ENCODE data around the gene GNB1L. TPM values are rescaled to one million over a fixed set of nuclear protein-coding genes. Genes with fewer than 3 reads are reported as not detected.

GNB1L gene
- total RNA-seq, 1 experiment from 2014 or later = 18.0 TPM

DNA sequence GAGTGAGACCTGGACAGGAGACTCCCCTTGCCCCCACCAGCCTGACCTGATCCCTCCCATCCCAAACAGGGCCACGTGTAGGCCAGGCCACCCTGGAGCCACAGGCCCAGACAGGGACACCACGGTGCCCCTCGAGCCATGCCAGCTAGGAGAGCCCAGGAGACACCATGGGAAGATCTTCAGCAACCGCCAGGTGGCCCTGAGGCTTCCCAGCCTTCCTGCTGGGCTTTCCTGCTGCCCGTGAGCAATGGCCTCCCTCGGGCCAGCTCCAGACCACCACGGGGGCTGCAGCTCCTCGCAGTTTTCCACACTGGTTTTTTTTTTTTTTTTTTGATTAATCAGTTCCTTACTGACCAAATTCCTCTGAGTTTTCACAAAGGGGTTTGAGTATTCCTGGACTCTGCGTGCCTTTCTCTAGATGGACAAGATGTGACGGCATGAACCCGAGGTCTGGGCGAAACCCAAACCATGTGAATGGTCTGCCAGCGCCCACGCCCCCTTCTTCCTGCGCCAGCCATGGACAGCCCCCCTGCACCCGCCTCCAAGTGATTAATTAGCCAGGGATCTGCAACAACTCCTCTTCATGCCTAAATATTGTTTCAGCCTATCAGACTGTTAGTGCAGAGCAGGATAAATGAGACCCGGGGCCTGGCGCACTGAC, 53.2 kb downstream of the GNB1L start:
- ChIA-PET POLR2A (no interaction called here), CTCF (interaction anchor here (0.7 to 3.4 kb wide), 21 partner anchors 9 to 169 kb away, joined by 3 to 27 read pairs (median 4); no protein-coding TSS in a partner anchor)
- no peak for ATAC-seq
- Mint-ChIP-seq H3K36me3 (no peaks in the 10 kb centered on the region), H3K4me1 (no peaks in the 10 kb centered on the region), H3K27ac (no peak overlapping the region), H3K9me3 (no peaks in the 10 kb centered on the region), H3K27me3 (ENCODE audit: low read depth) (no peaks in the 10 kb centered on the region), H3K4me3 (no peak overlapping the region)
- TF ChIP-seq MAX (CRISPR knock-in tag; IDR thresholded peaks at IDR 0.05) (no peak), TP53 (CRISPR knock-in tag; IDR thresholded peaks at IDR 0.05) (no peak), RELA (CRISPR knock-in tag; IDR thresholded peaks at IDR 0.05; ENCODE audit: borderline replicate concordance) (no peak), ZBTB21 (CRISPR knock-in tag; IDR thresholded peaks at IDR 0.05; ENCODE audit: borderline replicate concordance) (no peak), GRHL2 (CRISPR knock-in tag; IDR thresholded peaks at IDR 0.05; ENCODE audit: insufficient replicate concordance, severe bottlenecking) (no peak), TCF7 (CRISPR knock-in tag; IDR thresholded peaks at IDR 0.05; ENCODE audit: low read depth) (no peak), CREM (CRISPR knock-in tag; IDR thresholded peaks at IDR 0.05) (no peak)
- TF ChIP-seq, protein P1, sequence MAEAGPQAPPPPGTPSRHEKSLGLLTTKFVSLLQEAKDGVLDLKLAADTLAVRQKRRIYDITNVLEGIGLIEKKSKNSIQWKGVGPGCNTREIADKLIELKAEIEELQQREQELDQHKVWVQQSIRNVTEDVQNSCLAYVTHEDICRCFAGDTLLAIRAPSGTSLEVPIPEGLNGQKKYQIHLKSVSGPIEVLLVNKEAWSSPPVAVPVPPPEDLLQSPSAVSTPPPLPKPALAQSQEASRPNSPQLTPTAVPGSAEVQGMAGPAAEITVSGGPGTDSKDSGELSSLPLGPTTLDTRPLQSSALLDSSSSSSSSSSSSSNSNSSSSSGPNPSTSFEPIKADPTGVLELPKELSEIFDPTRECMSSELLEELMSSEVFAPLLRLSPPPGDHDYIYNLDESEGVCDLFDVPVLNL (CRISPR knock-in tag; IDR thresholded peaks at IDR 0.05; ENCODE audit: borderline replicate concordance, low read depth) = no peak
- no peak for DNase-seq (ENCODE audit: low spot score)

GRCh38 chr22:19800761-19801244, 53.9 kb downstream of the GNB1L start:
- CTCF ChIA-PET = interaction anchor here (0.6 to 3.4 kb wide), 29 partner anchors 9 to 184 kb away, joined by 3 to 27 read pairs (median 4); no protein-coding TSS in a partner anchor

More at GRCh38 chr22:19800761-19801244, 53.9 kb downstream of the GNB1L start:
- Mint-ChIP-seq H3K4me1 (no peaks in the 10 kb centered on the region), H3K36me3 (no peaks in the 10 kb centered on the region), H3K27ac (no peak overlapping the region), H3K27me3 (ENCODE audit: low read depth) (no peaks in the 10 kb centered on the region), H3K9me3 (no peaks in the 10 kb centered on the region), H3K4me3 (no peak overlapping the region)
- POLR2A ChIA-PET = no interaction called here
- TF ChIP-seq, protein P2, sequence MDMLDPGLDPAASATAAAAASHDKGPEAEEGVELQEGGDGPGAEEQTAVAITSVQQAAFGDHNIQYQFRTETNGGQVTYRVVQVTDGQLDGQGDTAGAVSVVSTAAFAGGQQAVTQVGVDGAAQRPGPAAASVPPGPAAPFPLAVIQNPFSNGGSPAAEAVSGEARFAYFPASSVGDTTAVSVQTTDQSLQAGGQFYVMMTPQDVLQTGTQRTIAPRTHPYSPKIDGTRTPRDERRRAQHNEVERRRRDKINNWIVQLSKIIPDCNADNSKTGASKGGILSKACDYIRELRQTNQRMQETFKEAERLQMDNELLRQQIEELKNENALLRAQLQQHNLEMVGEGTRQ (CRISPR knock-in tag; IDR thresholded peaks at IDR 0.05) = no peak
- TF ChIP-seq, protein P3, sequence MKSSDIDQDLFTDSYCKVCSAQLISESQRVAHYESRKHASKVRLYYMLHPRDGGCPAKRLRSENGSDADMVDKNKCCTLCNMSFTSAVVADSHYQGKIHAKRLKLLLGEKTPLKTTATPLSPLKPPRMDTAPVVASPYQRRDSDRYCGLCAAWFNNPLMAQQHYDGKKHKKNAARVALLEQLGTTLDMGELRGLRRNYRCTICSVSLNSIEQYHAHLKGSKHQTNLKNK (CRISPR knock-in tag; IDR thresholded peaks at IDR 0.05) = no peak
- no peak for TF ChIP-seq CDX4 (CRISPR knock-in tag; IDR thresholded peaks at IDR 0.05; ENCODE audit: borderline replicate concordance)
- no peak for TF ChIP-seq ZNF532 (CRISPR knock-in tag; IDR thresholded peaks at IDR 0.05; ENCODE audit: borderline replicate concordance)
- TF ChIP-seq MXD4 (CRISPR knock-in tag; IDR thresholded peaks at IDR 0.05; ENCODE audit: borderline replicate concordance) = no peak
- TF ChIP-seq CTCF (IDR thresholded peaks at IDR 0.05) = no peak
- peak; percentile 71 for ATAC-seq
- DNase-seq (ENCODE audit: low spot score) = peak; percentile 58

Data from WTC11 (cell line).